DMS153 treated with DMSO at 0.1 percent for 48 hours (cell line): ENCODE measurements around the gene PFN3.
"Not testable (repeated sequence)": the region's sequence is repeated elsewhere in the genome, so short reads cannot be mapped to it uniquely, and the experiment has no call there.

Experiments used
- DNase-seq: peaks from one replicate; lab custom pipeline; 2025; ENCODE audit not compliant: unreplicated experiment; lab: John Stamatoyannopoulos, UW

Gene PFN3

GRCh38 chr5:177425801-177426565 lies 25.5 kb upstream of the PFN3 start:
- peak; percentile 87 for DNase-seq

GRCh38 chr5:177425196-177425800 lies 24.8 kb upstream of the PFN3 start:
- DNase-seq = no peak

- no peak for DNase-seq
Observed at GRCh38 chr5:177423671-177424070, 23.2 kb upstream of the PFN3 start.

GRCh38 chr5:177421062-177421798 lies 20.8 kb upstream of the PFN3 start:
- DNase-seq = no peak

GRCh38 chr5:177420472-177420871 lies 20.0 kb upstream of the PFN3 start:
- DNase-seq = not testable (repeated sequence)

GRCh38 chr5:177419046-177419445 lies 18.6 kb upstream of the PFN3 start:
- no peak for DNase-seq

- DNase-seq = not testable (repeated sequence)
Observed at GRCh38 chr5:177417081-177417480, 16.6 kb upstream of the PFN3 start.

DNA sequence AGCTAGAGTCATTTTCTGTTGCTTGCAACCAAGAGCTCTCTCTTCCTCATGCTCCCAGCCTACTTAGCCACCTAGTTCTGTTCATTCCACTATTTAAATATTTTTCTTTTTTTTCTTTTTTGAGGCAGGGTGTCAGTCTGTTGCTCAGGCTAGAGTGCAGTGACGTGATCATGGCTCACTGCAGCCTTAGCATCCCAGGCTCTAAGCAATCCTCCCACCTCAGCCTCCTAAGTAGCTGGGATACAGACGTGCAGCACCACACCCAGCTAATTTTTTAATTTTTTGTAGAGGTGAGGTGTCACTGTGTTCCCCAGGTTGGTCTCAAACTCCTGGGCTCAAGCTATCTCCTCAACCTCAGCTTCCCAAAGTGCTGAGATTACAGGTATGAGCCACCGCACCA lies 14.0 kb upstream of the PFN3 start:
- no peak for DNase-seq

DNA sequence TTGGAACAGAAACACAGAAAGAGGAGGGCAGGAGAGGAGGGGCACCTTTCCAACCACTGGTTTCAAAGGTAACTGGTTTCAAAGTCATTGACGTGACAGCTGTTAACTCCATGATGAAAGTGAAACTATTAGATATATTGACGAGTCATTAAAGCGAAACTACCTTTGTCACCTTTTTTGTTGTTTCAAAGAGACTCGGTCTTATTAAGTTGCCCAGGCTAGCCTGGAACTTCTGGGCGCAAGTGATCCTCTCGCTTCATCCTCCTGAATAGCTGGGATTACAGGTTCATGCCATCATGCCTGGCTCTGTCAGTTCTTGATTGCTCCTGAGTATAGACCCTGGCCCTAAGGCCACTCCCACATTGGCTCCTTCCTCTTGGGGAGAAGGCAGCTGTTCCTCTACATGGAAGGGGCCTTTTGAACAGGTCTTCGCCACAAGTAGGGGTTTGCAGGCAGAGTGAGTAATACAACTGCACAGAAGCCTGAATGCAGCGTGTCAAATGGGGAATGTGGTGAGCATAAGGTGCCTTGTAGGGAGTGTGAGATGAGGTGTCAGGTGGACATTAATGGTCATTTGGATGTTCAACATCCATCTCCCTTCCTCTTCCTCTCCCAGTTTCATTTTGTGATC lies 12.3 kb upstream of the PFN3 start:
- DNase-seq = no peak

- DNase-seq = no peak
Observed at GRCh38 chr5:177410575-177410974, 10.1 kb upstream of the PFN3 start.

GRCh38 chr5:177409043-177409801 lies 8.8 kb upstream of the PFN3 start, which contains the start of gene F12:
F12 (minus strand) TSS chr5:177409564; CDS start chr5:177409527, 37 bp downstream.
- no peak for DNase-seq

DNA sequence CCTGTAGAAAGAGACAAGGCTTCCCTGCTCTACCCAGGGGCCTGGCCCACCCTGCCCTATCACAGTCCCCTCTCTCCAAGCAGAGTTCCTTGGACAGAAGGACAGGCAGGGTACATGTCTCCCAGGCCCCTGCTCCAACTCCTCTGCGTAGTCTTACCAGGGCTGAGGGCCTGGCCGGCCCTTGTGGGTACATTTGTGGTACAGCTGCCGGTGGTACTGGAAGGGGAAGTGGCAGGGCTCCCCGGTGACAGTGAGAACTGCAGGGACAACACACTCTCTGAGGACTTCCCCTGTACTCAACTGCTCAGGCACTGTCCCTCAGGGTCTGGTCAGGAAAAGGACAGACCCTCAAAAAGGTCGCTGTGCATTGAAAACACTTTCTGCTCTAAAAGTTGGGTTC lies 5.3 kb upstream of the PFN3 start:
- no peak for DNase-seq

DNA sequence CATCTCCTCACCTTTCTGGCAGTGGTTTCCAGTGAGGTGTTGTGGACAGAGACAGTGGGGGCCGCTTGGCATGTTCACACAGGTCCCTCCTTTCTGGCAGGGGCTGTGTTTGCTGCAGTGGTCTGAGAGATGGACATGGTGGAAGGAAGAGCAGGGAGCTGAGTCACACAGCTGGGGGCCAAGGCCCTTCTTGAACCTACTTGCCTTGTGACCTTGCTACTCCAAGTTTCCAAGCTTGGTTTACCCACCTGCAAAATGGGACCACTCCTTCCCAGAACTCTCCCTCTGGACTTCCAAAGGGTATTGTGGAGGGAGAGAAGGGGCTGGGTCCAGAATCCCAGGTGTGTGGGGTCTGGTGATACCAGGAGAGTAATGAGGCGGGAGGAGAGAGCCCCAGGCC lies 4.9 kb upstream of the PFN3 start:
- DNase-seq = no peak

GRCh38 chr5:177404641-177405179 lies 4.2 kb upstream of the PFN3 start:
- no peak for DNase-seq

DNA sequence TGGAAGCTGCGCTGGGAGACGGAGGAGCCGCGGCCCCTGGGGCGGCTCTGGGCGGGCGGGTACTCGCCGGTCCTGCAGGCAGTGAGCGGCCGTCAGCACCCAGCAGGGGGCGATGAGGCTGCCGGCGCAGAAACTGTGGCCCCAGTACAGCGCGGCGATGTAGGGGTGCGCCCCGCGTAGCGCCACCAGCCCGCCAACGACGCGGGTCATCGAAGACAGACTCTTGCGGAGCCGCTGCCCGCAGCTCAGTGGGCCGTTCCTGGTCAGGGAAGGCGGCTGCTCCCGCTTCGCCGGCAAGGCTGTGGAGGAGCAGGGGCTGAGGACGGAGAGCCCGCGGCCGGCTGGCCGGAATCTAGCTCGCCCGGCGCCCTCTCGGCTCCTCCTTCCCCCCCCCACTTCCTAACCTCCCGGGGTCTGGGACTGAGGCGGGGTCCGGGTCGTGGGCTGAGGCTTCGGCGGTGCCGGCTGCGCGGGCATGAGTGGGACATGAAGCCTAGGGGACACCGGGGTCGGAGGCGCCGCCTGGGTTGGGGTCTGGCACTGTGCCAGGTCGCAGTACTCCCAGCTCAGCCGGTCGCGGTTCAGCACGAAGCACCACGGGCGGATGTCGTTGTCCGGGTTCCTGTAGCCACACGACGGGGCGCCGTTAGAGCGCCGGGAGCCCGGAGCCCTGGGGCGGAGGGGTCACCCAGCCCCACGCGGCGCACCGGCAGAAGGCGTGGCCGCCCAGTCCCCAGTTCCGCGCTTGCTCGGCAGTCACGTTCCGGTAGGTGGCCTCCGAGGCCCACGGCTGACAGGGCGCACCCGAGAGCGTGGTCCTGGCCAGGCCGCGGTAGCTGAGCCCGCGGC lies 3.6 kb upstream of the PFN3 start:
- no peak for DNase-seq

GRCh38 chr5:177403102-177403791 lies 2.8 kb upstream of the PFN3 start:
- no peak for DNase-seq

GRCh38 chr5:177402271-177403043 lies 2.0 kb upstream of the PFN3 start:
- peak; percentile 69 for DNase-seq

DNA sequence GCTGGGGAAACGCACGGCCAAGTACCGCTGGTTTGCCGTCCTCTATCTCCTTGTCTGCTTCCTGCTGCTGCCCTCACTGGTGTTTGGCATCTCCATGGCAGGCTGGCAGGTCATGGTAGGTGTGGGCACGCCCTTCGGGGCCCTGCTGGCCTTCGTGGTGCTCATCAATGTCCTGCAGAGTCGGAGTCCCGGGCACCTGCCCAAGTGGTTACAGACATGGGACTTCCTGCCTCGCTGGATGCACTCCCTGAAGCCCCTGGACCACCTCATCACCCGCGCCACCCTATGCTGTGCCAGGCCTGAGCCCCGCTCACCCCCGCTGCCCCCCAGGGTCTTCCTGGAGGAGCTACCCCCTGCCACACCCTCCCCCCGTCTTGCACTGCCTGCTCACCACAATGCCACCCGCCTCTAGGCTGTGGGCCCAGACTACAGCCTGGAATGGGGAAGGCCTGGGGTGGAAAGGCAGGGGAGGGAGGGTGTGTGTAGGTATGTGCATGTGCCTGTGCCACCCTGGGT lies 2.5 kb downstream of the PFN3 start:
- no peak for DNase-seq
